AG10803 (cell line): ENCODE measurements around the gene ASIC2.
A peak's percentile ranks its signal among the peaks of the same experiment; 100 is the strongest.

Experiments
- DNase-seq: peaks from one replicate; pipeline ENCODE4 v3.0.0; 2010; ENCODE audit warnings: low read depth
- H3K4me3 ChIP-seq: 2 replicates; pipeline ENCODE4 v1.5.1; 2011; ENCODE audit warnings: mild to moderate bottlenecking, low read length, control low read depth
- TF ChIP-seq, protein P1 (sequence below): conservative IDR thresholded peaks from 2 replicates; pipeline ENCODE4 v1.5.1; 2011; ENCODE audit warnings: mild to moderate bottlenecking, low read length, control low read depth, inconsistent platforms

Gene ASIC2

DNA sequence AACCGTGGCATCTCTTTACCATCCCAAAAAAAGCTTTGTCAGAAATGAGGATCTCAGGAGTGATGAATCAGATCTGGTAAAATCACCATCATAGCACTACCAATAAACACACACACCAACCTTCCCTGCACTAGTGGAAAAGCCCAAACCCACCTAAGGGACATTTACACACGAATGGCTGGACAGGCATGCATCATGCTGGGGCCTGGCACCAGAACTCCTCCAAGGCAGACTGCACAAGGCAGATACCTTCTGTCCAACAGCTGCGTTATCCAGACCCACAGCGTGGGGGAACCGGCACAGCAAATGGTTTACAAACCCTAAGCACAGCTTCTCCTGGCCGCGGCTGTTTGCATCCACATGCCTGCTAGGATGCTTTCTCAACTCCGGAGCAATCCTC, 2.8 kb downstream of the ASIC2 start:
- H3K4me3 ChIP-seq, result no peak overlapping the region
- DNase-seq, result no peak
- TF ChIP-seq, protein P1, sequence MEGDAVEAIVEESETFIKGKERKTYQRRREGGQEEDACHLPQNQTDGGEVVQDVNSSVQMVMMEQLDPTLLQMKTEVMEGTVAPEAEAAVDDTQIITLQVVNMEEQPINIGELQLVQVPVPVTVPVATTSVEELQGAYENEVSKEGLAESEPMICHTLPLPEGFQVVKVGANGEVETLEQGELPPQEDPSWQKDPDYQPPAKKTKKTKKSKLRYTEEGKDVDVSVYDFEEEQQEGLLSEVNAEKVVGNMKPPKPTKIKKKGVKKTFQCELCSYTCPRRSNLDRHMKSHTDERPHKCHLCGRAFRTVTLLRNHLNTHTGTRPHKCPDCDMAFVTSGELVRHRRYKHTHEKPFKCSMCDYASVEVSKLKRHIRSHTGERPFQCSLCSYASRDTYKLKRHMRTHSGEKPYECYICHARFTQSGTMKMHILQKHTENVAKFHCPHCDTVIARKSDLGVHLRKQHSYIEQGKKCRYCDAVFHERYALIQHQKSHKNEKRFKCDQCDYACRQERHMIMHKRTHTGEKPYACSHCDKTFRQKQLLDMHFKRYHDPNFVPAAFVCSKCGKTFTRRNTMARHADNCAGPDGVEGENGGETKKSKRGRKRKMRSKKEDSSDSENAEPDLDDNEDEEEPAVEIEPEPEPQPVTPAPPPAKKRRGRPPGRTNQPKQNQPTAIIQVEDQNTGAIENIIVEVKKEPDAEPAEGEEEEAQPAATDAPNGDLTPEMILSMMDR, result no peak

DNA sequence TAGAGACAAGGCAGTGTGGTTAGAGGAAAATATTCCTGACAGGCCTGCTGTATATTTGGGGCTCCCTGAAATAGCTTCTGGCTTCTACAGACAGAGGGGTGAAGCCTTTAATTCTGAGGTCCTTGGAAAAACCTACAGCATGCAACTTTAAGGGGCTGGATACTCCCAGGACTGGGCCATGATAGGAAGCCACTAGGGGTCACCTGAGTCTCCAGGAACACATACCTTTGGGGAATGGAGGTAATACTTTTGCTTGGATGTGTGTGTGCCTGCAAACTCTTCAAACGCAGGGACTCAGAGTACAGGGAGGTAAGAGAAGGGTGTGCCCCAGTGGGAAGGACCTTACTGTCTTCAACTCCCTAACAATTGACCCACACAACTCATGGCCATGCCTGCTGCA, 4.1 kb downstream of the ASIC2 start:
- DNase-seq, result no peak

DNA sequence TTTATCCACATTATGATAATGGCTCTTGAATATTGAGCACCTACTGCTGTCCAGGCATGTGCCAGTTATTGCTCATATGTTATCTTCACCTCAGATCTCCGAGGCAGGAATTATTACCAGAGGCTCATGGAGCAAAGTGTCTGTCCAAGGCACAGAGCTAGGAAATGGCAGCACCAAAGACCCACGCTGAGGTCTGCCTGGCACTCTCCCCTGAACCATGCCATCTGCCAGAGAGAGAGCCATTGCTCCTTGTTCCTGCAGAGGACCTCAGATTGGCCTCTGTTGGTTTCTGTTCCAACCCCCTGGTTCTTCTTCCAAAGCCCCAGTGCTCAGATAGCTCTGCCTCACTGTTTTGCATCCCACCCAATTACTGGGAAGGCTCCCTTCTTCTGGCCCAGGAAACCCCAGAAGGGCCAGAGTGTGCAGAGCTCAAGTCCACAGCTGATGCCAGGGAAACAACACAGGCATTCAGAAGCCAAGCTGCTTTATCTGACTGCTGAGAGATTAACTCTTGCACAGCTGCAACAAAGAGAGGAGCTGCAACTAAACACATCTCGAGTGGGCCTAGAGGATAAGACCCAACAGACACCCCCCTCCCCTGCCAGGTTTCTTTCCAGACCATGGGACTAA, 5.9 kb downstream of the ASIC2 start:
- DNase-seq, result no peak
- TF ChIP-seq, protein P1, result no peak
- H3K4me3 ChIP-seq, result no peak overlapping the region

More for the DNA sequence above, 4.1 kb downstream of the ASIC2 start:
- H3K4me3 ChIP-seq, result no peak overlapping the region
- TF ChIP-seq, protein P1, result no peak

DNA sequence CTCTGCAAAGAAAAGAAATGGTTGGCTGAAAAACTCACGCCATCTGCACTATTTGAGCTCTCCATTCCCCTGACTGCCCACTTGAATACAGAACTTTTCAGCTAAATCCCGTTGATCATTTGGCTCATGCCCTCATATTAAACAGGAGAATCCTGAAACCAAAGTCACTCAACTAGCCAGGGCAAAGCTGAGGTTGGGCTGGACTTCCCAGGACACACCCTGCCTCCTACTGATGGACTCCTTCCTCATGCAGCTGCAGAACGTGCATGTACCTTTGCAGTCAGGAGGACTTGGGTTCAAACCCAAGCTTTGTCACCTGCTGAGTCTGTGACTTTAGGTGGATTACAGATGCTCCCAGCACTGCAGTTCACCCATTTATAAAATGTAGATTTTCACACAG, 7.7 kb downstream of the ASIC2 start:
- TF ChIP-seq, protein P1, result no peak
- no peak overlapping the region for H3K4me3 ChIP-seq
- DNase-seq, result no peak

DNA sequence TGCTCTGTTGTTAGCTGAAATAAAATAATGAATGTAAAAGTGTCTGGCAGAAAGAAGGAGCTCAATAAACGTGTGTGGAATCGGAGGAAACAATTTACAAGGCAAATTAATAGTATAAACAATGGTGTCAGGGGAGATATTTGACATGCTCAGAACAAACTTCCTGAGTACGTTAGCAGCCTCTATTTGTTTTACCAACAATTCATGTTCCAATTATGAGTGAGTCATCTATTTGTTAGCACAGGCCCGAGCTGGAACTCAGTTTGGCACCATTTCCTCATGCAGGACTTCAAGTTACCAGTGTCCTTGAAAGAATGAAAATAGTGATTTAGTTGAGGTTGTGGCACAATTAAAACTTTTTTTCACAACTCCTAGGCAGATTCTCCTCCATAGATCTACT, 9.1 kb downstream of the ASIC2 start:
- TF ChIP-seq, protein P1, result no peak
- DNase-seq, result peak; percentile 80
- H3K4me3 ChIP-seq, result no peak overlapping the region

DNA sequence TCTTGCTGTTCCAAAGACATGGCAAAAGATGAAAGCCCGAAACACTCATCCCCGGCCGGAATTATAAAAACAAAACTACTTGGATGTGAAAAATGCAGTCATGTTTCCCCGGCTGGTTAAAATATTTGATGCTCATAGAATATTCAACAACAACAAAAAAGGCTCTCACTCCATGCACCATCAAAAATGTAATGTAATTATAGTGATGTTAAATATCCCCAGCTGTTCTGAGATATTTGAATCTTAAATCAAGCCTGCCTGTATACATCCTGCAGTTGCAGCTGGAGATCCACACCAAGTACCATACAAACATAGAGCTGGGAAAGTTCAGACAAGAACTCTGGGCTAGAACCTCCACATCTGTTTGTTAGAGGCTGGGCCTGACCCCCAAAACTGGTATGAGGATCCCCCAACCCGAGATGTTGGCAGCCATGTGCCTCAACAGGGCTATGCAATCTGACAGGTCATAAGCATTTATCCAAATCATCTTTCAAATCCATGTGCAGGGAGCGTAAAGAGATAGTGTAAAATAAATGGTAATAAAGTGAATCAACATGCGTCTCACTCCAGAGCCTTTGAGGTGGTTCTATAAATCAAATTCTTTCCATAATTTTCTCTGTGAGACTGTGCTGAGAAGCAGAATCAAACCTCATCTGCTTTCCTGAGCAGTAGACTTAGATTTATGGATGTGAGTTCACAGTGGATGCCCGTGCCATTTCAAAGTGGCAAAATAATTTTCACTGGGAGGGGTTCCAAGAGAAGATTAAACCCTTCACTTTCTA, 12.7 kb downstream of the ASIC2 start:
- TF ChIP-seq, protein P1, result no peak
- no peak for DNase-seq
- H3K4me3 ChIP-seq, result no peak overlapping the region
